Osteocyte (in vitro differentiated cells): ENCODE measurements around the gene PIP4K2A. TPM values are rescaled to one million over a fixed set of nuclear protein-coding genes. Genes with fewer than 3 reads are reported as not detected.

ENCODE experiments used
- DNase-seq: peaks from one replicate; pipeline ENCODE4 v3.0.0; 2021; ENCODE audit warnings: mixed read lengths; ENCODE audit not compliant: unreplicated experiment; ENCODE audit errors: extremely low spot score
- H3K27ac Mint-ChIP-seq: one replicate; pipeline ENCODE4 v1.8.0; 2021; ENCODE audit warnings: mild to moderate bottlenecking, mixed read lengths; ENCODE audit not compliant: unreplicated experiment
- H3K27me3 Mint-ChIP-seq: one replicate; pipeline ENCODE4 v1.8.0; 2021; ENCODE audit warnings: mixed read lengths; ENCODE audit not compliant: unreplicated experiment
- H3K36me3 Mint-ChIP-seq: one replicate; pipeline ENCODE4 v1.8.0; 2021; ENCODE audit warnings: mixed read lengths; ENCODE audit not compliant: unreplicated experiment
- H3K4me1 Mint-ChIP-seq: one replicate; pipeline ENCODE4 v1.8.0; 2021; ENCODE audit warnings: mixed read lengths; ENCODE audit not compliant: unreplicated experiment
- H3K4me3 Mint-ChIP-seq: one replicate; pipeline ENCODE4 v1.8.0; 2021; ENCODE audit warnings: mild to moderate bottlenecking, moderate library complexity, mixed read lengths; ENCODE audit not compliant: unreplicated experiment
- H3K9me3 Mint-ChIP-seq: one replicate; pipeline ENCODE4 v1.8.0; 2021; ENCODE audit warnings: mixed read lengths; ENCODE audit not compliant: unreplicated experiment
- CTCF ChIP-seq: fragments of 200-600 bp; sonication (generic); IDR thresholded peaks from 2 replicates; pipeline ENCODE4 v1.5.0; 2021; ENCODE audit warnings: antibody characterized with exemption, mild to moderate bottlenecking, moderate library complexity
- total RNA-seq: library from RNA; stranded (reverse); gene quantifications from 2 replicates; pipeline ENCODE4 v1.2.1, GENCODE V29; 2021

Gene PIP4K2A
- total RNA-seq, 1 donor from 2014 or later = 41.1 TPM

DNA sequence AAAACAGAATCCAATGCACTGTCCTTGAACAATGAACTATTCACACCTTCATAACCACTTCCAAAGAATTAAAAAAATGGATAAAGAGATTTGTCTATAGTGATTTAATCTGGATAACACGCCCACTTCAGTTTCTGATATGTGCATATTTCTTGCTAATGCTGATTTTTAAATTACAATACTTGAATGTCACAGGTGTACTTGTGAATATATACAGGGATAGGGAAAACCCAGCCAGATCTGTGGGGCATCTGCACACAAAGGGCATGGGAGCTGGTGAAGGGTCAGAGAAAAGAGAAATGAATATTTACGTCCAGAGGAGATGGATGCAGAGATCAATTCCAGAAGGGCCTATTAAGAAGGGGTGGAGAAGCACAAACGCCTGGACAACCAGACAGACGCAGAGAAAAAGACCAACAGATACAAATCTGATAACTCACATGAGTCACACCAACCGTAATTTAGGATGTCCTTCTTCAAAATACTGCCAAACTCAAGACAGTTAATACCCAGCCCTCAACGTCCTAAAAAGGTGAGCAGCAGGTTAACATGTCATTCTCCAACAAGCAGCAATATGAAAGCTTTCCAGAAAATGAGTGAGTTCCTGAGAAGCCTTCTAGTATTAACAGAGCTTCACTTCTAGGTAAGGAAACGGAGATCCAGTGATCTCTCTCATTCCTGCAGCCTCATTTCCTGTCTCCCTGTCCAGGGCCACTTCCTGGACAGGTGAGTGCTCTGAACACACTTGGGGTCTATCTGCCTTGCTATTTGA, 41.9 kb downstream of the PIP4K2A start:
- no peak for DNase-seq
- Mint-ChIP-seq H3K9me3 (no peaks in the 10 kb centered on the region), H3K36me3 (peaks cover 7% of the 10 kb centered on the region), H3K4me3 (no peak overlapping the region), H3K4me1 (peaks cover 18% of the 10 kb centered on the region), H3K27me3 (no peaks in the 10 kb centered on the region), H3K27ac (no peak overlapping the region)
- no peak for TF ChIP-seq CTCF

GRCh38 chr10:22670788-22671187, 43.6 kb downstream of the PIP4K2A start:
- H3K36me3 Mint-ChIP-seq = peaks cover 1% of the 10 kb centered on the region
- no peaks in the 10 kb centered on the region for H3K9me3 Mint-ChIP-seq
- no peaks in the 10 kb centered on the region for H3K27me3 Mint-ChIP-seq
- H3K27ac Mint-ChIP-seq = no peak overlapping the region
- TF ChIP-seq CTCF = no peak
- no peak overlapping the region for H3K4me3 Mint-ChIP-seq
- peaks cover 26% of the 10 kb centered on the region for H3K4me1 Mint-ChIP-seq
- DNase-seq = no peak

DNA sequence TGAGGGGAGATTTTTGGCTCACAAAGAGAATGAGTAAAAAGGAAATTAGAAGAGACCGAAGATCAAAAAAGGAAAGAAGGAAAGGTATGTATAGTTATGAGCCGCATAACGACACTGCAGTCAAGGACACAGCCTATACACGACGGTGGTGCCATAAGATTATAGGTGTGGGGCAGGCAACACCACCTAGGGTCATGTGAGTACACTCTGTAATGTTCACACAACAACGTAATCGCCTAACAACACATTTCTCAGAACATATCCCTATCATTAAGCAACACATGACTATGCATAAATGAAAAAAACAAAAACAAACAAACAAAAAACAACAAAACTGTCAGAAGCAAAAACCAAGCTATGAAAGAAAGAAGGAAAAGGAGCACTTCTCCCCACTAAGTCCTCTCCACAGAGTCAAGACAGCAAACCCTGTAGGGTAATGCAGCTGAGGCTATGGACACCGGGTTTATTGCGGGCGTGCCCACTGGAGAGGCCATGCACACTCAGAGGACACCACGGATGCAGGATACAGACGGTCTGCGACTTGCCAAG, 45.1 kb downstream of the PIP4K2A start:
- no peak overlapping the region for H3K4me3 Mint-ChIP-seq
- H3K27me3 Mint-ChIP-seq = no peaks in the 10 kb centered on the region
- H3K36me3 Mint-ChIP-seq = peaks cover 1% of the 10 kb centered on the region
- H3K4me1 Mint-ChIP-seq = peaks cover 25% of the 10 kb centered on the region
- TF ChIP-seq CTCF = no peak
- no peaks in the 10 kb centered on the region for H3K9me3 Mint-ChIP-seq
- H3K27ac Mint-ChIP-seq = no peak overlapping the region
- DNase-seq = no peak

DNA sequence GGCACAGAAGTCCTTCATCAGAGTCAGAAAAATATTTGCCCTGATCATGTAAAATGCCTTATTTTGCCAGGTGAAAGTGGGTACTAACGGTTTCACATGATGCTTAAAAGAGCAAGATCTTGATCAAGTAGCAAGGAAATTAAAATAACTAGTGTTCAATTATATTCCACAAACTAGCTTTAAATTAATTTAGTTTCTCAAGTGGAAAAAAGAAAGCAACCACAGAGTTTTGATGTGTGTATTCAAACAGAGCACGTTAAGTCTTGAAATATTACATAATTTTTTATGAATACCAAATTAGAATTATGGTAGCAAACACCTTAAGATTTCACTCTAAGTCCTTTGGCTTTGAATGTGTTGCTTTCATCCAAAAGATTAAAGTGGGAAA, 47.3 kb downstream of the PIP4K2A start:
- Mint-ChIP-seq H3K36me3 (peaks cover 1% of the 10 kb centered on the region), H3K4me1 (peaks cover 20% of the 10 kb centered on the region), H3K9me3 (no peaks in the 10 kb centered on the region), H3K27me3 (no peaks in the 10 kb centered on the region), H3K4me3 (no peak overlapping the region), H3K27ac (no peak overlapping the region)
- DNase-seq = no peak
- no peak for TF ChIP-seq CTCF

DNA sequence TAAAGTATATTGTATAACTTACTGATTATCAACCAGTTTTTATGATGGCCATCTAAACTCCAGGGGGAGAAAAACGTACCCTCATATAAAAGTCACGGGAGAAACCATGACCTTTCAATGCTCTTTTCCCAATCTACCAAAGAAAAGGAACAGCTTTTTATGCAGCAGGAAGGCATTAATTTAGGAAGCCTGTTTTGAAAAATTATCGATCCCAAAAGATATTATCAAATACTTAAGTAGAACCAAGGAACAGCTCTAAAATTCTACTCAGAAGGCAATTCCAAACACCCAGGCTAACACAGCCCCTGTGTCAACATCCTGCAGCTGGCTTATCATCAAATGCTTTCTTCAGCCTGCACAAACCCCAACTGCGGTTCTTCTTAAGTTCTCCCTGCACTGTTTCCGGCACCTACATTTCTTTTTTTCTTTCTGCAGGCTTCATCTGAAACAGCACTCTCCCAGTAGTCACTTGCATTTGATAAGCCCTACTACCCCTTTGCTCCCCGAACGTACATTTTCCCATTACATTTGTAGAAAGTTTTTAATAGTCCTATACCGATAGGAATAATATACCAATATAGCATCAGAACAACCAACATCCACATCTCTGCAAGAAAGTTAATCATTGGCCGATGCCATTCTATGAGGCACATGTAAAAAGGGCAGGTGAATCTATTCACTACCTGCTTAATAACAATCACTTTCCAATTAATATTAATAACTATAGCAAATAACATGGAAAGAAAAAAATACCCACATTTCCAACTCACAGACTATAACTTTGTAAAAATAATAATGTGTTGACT, 47.9 kb downstream of the PIP4K2A start:
- Mint-ChIP-seq H3K27ac (no peak overlapping the region), H3K36me3 (peaks cover 1% of the 10 kb centered on the region), H3K4me1 (peaks cover 23% of the 10 kb centered on the region), H3K4me3 (no peak overlapping the region), H3K9me3 (no peaks in the 10 kb centered on the region), H3K27me3 (no peaks in the 10 kb centered on the region)
- no peak for DNase-seq
- TF ChIP-seq CTCF = no peak
